GM23338 (cell line): ENCODE data around the gene VSTM1. TPM values are rescaled to one million over a fixed set of nuclear protein-coding genes. Genes with fewer than 3 reads are reported as not detected.

Experiments used
- ATAC-seq: fragments of 200-7000 bp; cut with Tn5 transposase; 3 replicates; pipeline ENCODE4 v1.9.1; 2020
- DNase-seq: peaks from one replicate; pipeline ENCODE4 v3.0.0-alpha.2; 2015; ENCODE audit warnings: low spot score
- H2AFZ ChIP-seq: fragments of 200-600 bp; sonication (generic); 2 replicates; pipeline ENCODE4 v1.8.0; 2016; ENCODE audit warnings: antibody characterized with exemption, mild to moderate bottlenecking, moderate library complexity
- H3F3A ChIP-seq: fragments of 200-600 bp; sonication (generic); replicated peaks from 2 replicates; pipeline ENCODE4 v1.8.0; 2017; ENCODE audit warnings: antibody characterized with exemption, mixed run types, low read depth
- H3K27ac ChIP-seq: fragments of 200-600 bp; sonication (generic); 2 replicates; pipeline ENCODE4 v1.6.1; 2016; ENCODE audit warnings: low read depth
- H3K27me3 ChIP-seq: fragments of 200-600 bp; sonication (generic); 2 replicates; pipeline ENCODE4 v1.8.0; 2016; ENCODE audit warnings: mild to moderate bottlenecking, mixed run types, moderate library complexity; ENCODE audit not compliant: insufficient read depth
- H3K36me3 ChIP-seq: fragments of 200-600 bp; sonication (generic); 2 replicates; pipeline ENCODE4 v1.8.0; 2016; ENCODE audit warnings: mild to moderate bottlenecking; ENCODE audit not compliant: insufficient read depth
- H3K4me1 ChIP-seq: fragments of 200-600 bp; sonication (generic); 2 replicates; pipeline ENCODE4 v1.8.0; 2016; ENCODE audit warnings: mild to moderate bottlenecking, moderate library complexity; ENCODE audit not compliant: insufficient read depth
- H3K4me2 ChIP-seq: fragments of 200-600 bp; sonication (generic); 2 replicates; pipeline ENCODE4 v1.7.1; 2017; ENCODE audit warnings: mixed run types
- H3K4me3 ChIP-seq: fragments of 200-600 bp; sonication (generic); 2 replicates; pipeline ENCODE4 v1.6.1; 2016; ENCODE audit warnings: mixed run types
- H3K79me2 ChIP-seq: fragments of 200-600 bp; sonication (generic); replicated peaks from 2 replicates; pipeline ENCODE4 v1.8.0; 2017; ENCODE audit warnings: mild to moderate bottlenecking; ENCODE audit not compliant: insufficient read depth
- H3K9me2 ChIP-seq: fragments of 200-600 bp; sonication (generic); 2 replicates; pipeline ENCODE4 v1.8.0; 2017; ENCODE audit not compliant: insufficient read depth
- H4K20me1 ChIP-seq: fragments of 200-600 bp; sonication (generic); replicated peaks from 2 replicates; pipeline ENCODE4 v1.8.0; 2017; ENCODE audit warnings: mild to moderate bottlenecking; ENCODE audit not compliant: insufficient read depth
- H3K27ac Mint-ChIP-seq: 2 replicates; pipeline ENCODE4 v1.8.0; 2020; ENCODE audit warnings: inconsistent platforms, mild to moderate bottlenecking, moderate library complexity, mixed read lengths
- H3K27me3 Mint-ChIP-seq: 3 replicates; pipeline ENCODE4 v1.8.0; 2022; ENCODE audit warnings: low read depth, mild to moderate bottlenecking, moderate library complexity, mixed read lengths, inconsistent platforms; ENCODE audit not compliant: insufficient read depth, poor library complexity
- H3K36me3 Mint-ChIP-seq: 3 replicates; pipeline ENCODE4 v1.8.0; 2021; ENCODE audit warnings: low read depth, mild to moderate bottlenecking, inconsistent platforms, moderate library complexity, mixed read lengths
- H3K4me1 Mint-ChIP-seq: 3 replicates; pipeline ENCODE4 v1.8.0; 2020; ENCODE audit warnings: mild to moderate bottlenecking, inconsistent platforms, mixed read lengths
- H3K4me3 Mint-ChIP-seq: 3 replicates; pipeline ENCODE4 v1.8.0; 2021; ENCODE audit warnings: moderate library complexity, mild to moderate bottlenecking, inconsistent platforms, mixed read lengths
- H3K9me3 Mint-ChIP-seq: 3 replicates; pipeline ENCODE4 v1.8.0; 2020; ENCODE audit warnings: moderate library complexity, mild to moderate bottlenecking, inconsistent platforms, mixed read lengths
- CREB1 ChIP-seq: fragments of 250-450 bp; sonication (Bioruptor Pico); IDR thresholded peaks from 2 replicates; pipeline ENCODE4 v1.5.0; 2020; ENCODE audit warnings: low read depth, mild to moderate bottlenecking, moderate library complexity
- EZH2 ChIP-seq: fragments of 200-600 bp; sonication (generic); IDR thresholded peaks from one replicate; pipeline ENCODE4 v1.8.0; 2017; ENCODE audit warnings: antibody characterized with exemption, mild to moderate bottlenecking, low read depth; ENCODE audit not compliant: unreplicated experiment
- EZH2phosphoT487 ChIP-seq: fragments of 200-600 bp; sonication (generic); IDR thresholded peaks from one replicate; pipeline ENCODE4 v1.8.1; 2018; ENCODE audit warnings: antibody characterized with exemption; ENCODE audit not compliant: unreplicated experiment
- JUNB ChIP-seq: IDR thresholded peaks from one replicate; pipeline ENCODE4 v1.6.1; 2016; ENCODE audit warnings: antibody characterized with exemption; ENCODE audit not compliant: unreplicated experiment
- NANOG ChIP-seq: IDR thresholded peaks from 2 replicates; pipeline ENCODE4 v1.6.1; 2016; ENCODE audit warnings: antibody characterized with exemption, borderline replicate concordance
- POLR2AphosphoS5 ChIP-seq: IDR thresholded peaks from 2 replicates; pipeline ENCODE4 v1.6.1; 2016; ENCODE audit warnings: antibody characterized with exemption, low read depth
- STAT1 ChIP-seq: IDR thresholded peaks from one replicate; pipeline ENCODE4 v1.6.1; 2016; ENCODE audit warnings: antibody characterized with exemption; ENCODE audit not compliant: unreplicated experiment
- ZNF114 ChIP-seq: fragments of 250-450 bp; sonication (Bioruptor Pico); IDR thresholded peaks from 2 replicates; pipeline ENCODE4 v1.5.0; 2020; ENCODE audit warnings: mild to moderate bottlenecking, moderate library complexity
- ZNF331 ChIP-seq: fragments of 250-450 bp; sonication (Bioruptor Pico); IDR thresholded peaks from 2 replicates; pipeline ENCODE4 v1.5.0; 2020; ENCODE audit warnings: low read depth, mild to moderate bottlenecking, moderate library complexity
- ZNF462 ChIP-seq: fragments of 250-450 bp; sonication (Bioruptor Pico); IDR thresholded peaks from 2 replicates; pipeline ENCODE4 v1.5.0; 2020; ENCODE audit warnings: mild to moderate bottlenecking, moderate library complexity
- polyA plus RNA-seq: library from polyadenylated mRNA; unstranded; fragments of >200 nt; fragmentation: Nextera tagmentation; extraction: Ambion mirVana; gene quantifications from 2 replicates; pipeline ENCODE4 v1.2.1, GENCODE V29; 2016
- total RNA-seq: library from RNA; depleted of rRNA; stranded (reverse); fragments of >200 nt; shearing (Covaris generic); gene quantifications from 2 replicates; pipeline ENCODE4 v1.2.3, GENCODE V29; 2014
- TF ChIP-seq, protein P1 (sequence below): IDR thresholded peaks from one replicate; pipeline ENCODE4 v1.6.1; 2018; ENCODE audit warnings: antibody characterized with exemption; ENCODE audit not compliant: unreplicated experiment
- TF ChIP-seq, protein P2 (sequence below), 2 experiments: fragments of 200-600 bp in 1 of 2; sonication (generic) in 1 of 2; conservative IDR thresholded peaks; 2 replicates each; pipeline versions ENCODE4 v1.5.1 to v1.6.1; 2016 to 2017; ENCODE audit warnings: antibody characterized with exemption in 2 of 2, low read depth in 2 of 2, mild to moderate bottlenecking in 2 of 2, moderate library complexity in 1 of 2
- TF ChIP-seq, protein P3 (sequence below): IDR thresholded peaks from 2 replicates; pipeline ENCODE4 v1.6.1; 2016; ENCODE audit warnings: antibody characterized with exemption

Gene VSTM1
- total and polyA plus RNA-seq, 2 experiments from 2014 or later: not detected

- Mint-ChIP-seq H3K9me3 (no peaks in the 10 kb centered on the region), H3K4me3 (no peak overlapping the region), H3K4me1 (peaks cover 12% of the 10 kb centered on the region; the same call in 2 of the 3 replicates), H3K27ac (no peak overlapping the region), H3K27me3 (peaks cover 14% of the 10 kb centered on the region), H3K36me3 (no peaks in the 10 kb centered on the region)
- Histone ChIP-seq H3K4me1 (peaks cover 5% of the 10 kb centered on the region; the same call in 1 of the 2 replicates), H3F3A (0 out of 2 replicates have a peak, but pooled peaks cover 5% of the 10 kb centered on the region), H4K20me1 (no peaks in the 10 kb centered on the region), H3K79me2 (no peaks in the 10 kb centered on the region), H3K4me2 (no peak overlapping the region), H3K27ac (no peak overlapping the region), H3K27me3 (peaks cover 9% of the 10 kb centered on the region; the same call in 1 of the 2 replicates), H3K4me3 (no peak overlapping the region), H2AFZ (no peak overlapping the region), H3K9me2 (no peaks in the 10 kb centered on the region), H3K36me3 (no peaks in the 10 kb centered on the region)
- ATAC-seq: no peak
- no peak for DNase-seq
- TF ChIP-seq EZH2phosphoT487 (no peak), ZNF114 (no peak), CREB1 (no peak), NANOG (no peak), ZNF331 (no peak), STAT1 (no peak), ZNF462 (no peak), JUNB (no peak), EZH2 (no peak), POLR2AphosphoS5 (no peak)
- TF ChIP-seq, protein P1, sequence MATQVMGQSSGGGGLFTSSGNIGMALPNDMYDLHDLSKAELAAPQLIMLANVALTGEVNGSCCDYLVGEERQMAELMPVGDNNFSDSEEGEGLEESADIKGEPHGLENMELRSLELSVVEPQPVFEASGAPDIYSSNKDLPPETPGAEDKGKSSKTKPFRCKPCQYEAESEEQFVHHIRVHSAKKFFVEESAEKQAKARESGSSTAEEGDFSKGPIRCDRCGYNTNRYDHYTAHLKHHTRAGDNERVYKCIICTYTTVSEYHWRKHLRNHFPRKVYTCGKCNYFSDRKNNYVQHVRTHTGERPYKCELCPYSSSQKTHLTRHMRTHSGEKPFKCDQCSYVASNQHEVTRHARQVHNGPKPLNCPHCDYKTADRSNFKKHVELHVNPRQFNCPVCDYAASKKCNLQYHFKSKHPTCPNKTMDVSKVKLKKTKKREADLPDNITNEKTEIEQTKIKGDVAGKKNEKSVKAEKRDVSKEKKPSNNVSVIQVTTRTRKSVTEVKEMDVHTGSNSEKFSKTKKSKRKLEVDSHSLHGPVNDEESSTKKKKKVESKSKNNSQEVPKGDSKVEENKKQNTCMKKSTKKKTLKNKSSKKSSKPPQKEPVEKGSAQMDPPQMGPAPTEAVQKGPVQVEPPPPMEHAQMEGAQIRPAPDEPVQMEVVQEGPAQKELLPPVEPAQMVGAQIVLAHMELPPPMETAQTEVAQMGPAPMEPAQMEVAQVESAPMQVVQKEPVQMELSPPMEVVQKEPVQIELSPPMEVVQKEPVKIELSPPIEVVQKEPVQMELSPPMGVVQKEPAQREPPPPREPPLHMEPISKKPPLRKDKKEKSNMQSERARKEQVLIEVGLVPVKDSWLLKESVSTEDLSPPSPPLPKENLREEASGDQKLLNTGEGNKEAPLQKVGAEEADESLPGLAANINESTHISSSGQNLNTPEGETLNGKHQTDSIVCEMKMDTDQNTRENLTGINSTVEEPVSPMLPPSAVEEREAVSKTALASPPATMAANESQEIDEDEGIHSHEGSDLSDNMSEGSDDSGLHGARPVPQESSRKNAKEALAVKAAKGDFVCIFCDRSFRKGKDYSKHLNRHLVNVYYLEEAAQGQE: no peak
- TF ChIP-seq, protein P2, sequence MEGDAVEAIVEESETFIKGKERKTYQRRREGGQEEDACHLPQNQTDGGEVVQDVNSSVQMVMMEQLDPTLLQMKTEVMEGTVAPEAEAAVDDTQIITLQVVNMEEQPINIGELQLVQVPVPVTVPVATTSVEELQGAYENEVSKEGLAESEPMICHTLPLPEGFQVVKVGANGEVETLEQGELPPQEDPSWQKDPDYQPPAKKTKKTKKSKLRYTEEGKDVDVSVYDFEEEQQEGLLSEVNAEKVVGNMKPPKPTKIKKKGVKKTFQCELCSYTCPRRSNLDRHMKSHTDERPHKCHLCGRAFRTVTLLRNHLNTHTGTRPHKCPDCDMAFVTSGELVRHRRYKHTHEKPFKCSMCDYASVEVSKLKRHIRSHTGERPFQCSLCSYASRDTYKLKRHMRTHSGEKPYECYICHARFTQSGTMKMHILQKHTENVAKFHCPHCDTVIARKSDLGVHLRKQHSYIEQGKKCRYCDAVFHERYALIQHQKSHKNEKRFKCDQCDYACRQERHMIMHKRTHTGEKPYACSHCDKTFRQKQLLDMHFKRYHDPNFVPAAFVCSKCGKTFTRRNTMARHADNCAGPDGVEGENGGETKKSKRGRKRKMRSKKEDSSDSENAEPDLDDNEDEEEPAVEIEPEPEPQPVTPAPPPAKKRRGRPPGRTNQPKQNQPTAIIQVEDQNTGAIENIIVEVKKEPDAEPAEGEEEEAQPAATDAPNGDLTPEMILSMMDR (conservative IDR thresholded peaks at IDR 0.05; ENCODE audit: low read depth in 2 of 2): no peak
- TF ChIP-seq, protein P3, sequence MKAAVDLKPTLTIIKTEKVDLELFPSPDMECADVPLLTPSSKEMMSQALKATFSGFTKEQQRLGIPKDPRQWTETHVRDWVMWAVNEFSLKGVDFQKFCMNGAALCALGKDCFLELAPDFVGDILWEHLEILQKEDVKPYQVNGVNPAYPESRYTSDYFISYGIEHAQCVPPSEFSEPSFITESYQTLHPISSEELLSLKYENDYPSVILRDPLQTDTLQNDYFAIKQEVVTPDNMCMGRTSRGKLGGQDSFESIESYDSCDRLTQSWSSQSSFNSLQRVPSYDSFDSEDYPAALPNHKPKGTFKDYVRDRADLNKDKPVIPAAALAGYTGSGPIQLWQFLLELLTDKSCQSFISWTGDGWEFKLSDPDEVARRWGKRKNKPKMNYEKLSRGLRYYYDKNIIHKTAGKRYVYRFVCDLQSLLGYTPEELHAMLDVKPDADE: no peak
These were observed 20.7 kb downstream of the VSTM1 start for GRCh38 chr19:54042989-54043388.
